Choroid plexus epithelial cell (primary cell): ENCODE measurements around the gene MX2.

Experiments
- DNase-seq: peaks from one replicate; pipeline ENCODE4 v3.0.0-alpha.2; 2010; ENCODE audit warnings: low read depth
- H3K4me3 ChIP-seq: 2 replicates; pipeline ENCODE4 v1.5.1; 2011; ENCODE audit warnings: low read depth, mild to moderate bottlenecking, control low read depth, low read length, moderate library complexity
- CTCF ChIP-seq: conservative IDR thresholded peaks from 2 replicates; pipeline ENCODE4 v1.5.1; 2011; ENCODE audit warnings: low read depth, mild to moderate bottlenecking, control low read depth, inconsistent platforms, low read length, moderate library complexity

MX2 gene

GRCh38 chr21:41326414-41327080 lies 35.3 kb upstream of the MX2 start:
- no peak for DNase-seq
- H3K4me3 ChIP-seq: no peak overlapping the region
- TF ChIP-seq CTCF: no peak

GRCh38 chr21:41327753-41328152 lies 34.1 kb upstream of the MX2 start:
- TF ChIP-seq CTCF: no peak
- no peak for DNase-seq
- no peak overlapping the region for H3K4me3 ChIP-seq

GRCh38 chr21:41328660-41329607 lies 32.9 kb upstream of the MX2 start:
- TF ChIP-seq CTCF: no peak
- H3K4me3 ChIP-seq: no peak overlapping the region
- DNase-seq: no peak

- no peak for TF ChIP-seq CTCF
- no peak overlapping the region for H3K4me3 ChIP-seq
- no peak for DNase-seq
These were observed 28.1 kb upstream of the MX2 start for GRCh38 chr21:41333752-41334151.

GRCh38 chr21:41337515-41337914 lies 24.3 kb upstream of the MX2 start:
- H3K4me3 ChIP-seq: no peak overlapping the region
- DNase-seq: no peak
- TF ChIP-seq CTCF: no peak

GRCh38 chr21:41338455-41338854 lies 23.4 kb upstream of the MX2 start:
- TF ChIP-seq CTCF: no peak
- no peak for DNase-seq
- H3K4me3 ChIP-seq: no peak overlapping the region

- DNase-seq: no peak
- no peak overlapping the region for H3K4me3 ChIP-seq
- TF ChIP-seq CTCF: no peak
These were observed 19.8 kb upstream of the MX2 start for GRCh38 chr21:41342035-41342434.
